Adrenal gland (tissue), 5 donors: Measurements from ENCODE around the gene PSMD8.

Experiments used
- POLR2A ChIP-seq, 2 donors: fragments of 450-650 bp; IDR thresholded peaks; one replicate each; pipeline ENCODE4 v1.6.1; 2017; ENCODE audit warnings: antibody characterized with exemption in 2 of 2, mild to moderate bottlenecking in 2 of 2, moderate library complexity in 1 of 2
- TF ChIP-seq, protein P1 (sequence below), 6 experiments: fragments of 450-650 bp in 4 of 6; fragments of 200-600 bp in 2 of 6; sonication (generic) in 1 of 6; IDR thresholded peaks; 1 replicate in 5 of 6; 2 replicates in 1 of 6; pipeline versions ENCODE4 v1.5.1 to v1.8.0; 2016 to 2021; ENCODE audit warnings: antibody characterized with exemption in 6 of 6, mild to moderate bottlenecking in 2 of 6, moderate library complexity in 1 of 6
- donor health status: DM: no; HTN: no; CAD: no.

- TF ChIP-seq, protein P1, sequence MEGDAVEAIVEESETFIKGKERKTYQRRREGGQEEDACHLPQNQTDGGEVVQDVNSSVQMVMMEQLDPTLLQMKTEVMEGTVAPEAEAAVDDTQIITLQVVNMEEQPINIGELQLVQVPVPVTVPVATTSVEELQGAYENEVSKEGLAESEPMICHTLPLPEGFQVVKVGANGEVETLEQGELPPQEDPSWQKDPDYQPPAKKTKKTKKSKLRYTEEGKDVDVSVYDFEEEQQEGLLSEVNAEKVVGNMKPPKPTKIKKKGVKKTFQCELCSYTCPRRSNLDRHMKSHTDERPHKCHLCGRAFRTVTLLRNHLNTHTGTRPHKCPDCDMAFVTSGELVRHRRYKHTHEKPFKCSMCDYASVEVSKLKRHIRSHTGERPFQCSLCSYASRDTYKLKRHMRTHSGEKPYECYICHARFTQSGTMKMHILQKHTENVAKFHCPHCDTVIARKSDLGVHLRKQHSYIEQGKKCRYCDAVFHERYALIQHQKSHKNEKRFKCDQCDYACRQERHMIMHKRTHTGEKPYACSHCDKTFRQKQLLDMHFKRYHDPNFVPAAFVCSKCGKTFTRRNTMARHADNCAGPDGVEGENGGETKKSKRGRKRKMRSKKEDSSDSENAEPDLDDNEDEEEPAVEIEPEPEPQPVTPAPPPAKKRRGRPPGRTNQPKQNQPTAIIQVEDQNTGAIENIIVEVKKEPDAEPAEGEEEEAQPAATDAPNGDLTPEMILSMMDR (IDR thresholded peaks at IDR 0.05), result no peak
- TF ChIP-seq POLR2A (IDR thresholded peaks at IDR 0.05), result no peak
These were observed 14.9 kb downstream of the PSMD8 start for GRCh38 chr19:38389101-38389925.
